Cortex of kidney (tissue), 1 donor: ENCODE results near the gene PDE6A.
"Not testable (repeated sequence)": the region's sequence is repeated elsewhere in the genome, so short reads cannot be mapped to it uniquely, and the experiment has no call there.

Experiments used
- DNase-seq: peaks from one replicate; lab custom pipeline; 2025; lab: John Stamatoyannopoulos, UW

PDE6A gene

GRCh38 chr5:149951138-149951749, 6.7 kb upstream of the PDE6A start:
- no peak for DNase-seq

GRCh38 chr5:149948993-149949392, 4.4 kb upstream of the PDE6A start:
- no peak for DNase-seq

- no peak for DNase-seq
Observed at GRCh38 chr5:149946118-149946517, 1.5 kb upstream of the PDE6A start.

- DNase-seq: not testable (repeated sequence)
Observed at GRCh38 chr5:149943177-149943949, 1.2 kb downstream of the PDE6A start.

GRCh38 chr5:149942741-149943169, 1.8 kb downstream of the PDE6A start:
- not testable (repeated sequence) for DNase-seq

- DNase-seq: no peak
Observed at GRCh38 chr5:149942199-149942598, 2.4 kb downstream of the PDE6A start.

GRCh38 chr5:149941795-149942194, 2.8 kb downstream of the PDE6A start:
- DNase-seq: no peak

GRCh38 chr5:149940941-149941644, 3.5 kb downstream of the PDE6A start:
- no peak for DNase-seq

- no peak for DNase-seq
Observed at GRCh38 chr5:149940077-149940574, 4.5 kb downstream of the PDE6A start.

GRCh38 chr5:149939546-149939945, 5.0 kb downstream of the PDE6A start:
- no peak for DNase-seq

GRCh38 chr5:149938791-149939358, 5.7 kb downstream of the PDE6A start:
- DNase-seq: no peak

- no peak for DNase-seq
Observed at GRCh38 chr5:149938279-149938678, 6.3 kb downstream of the PDE6A start.

- DNase-seq: no peak
Observed at GRCh38 chr5:149937610-149938009, 7.0 kb downstream of the PDE6A start.

- DNase-seq: no peak
Observed at GRCh38 chr5:149936700-149937091, 7.9 kb downstream of the PDE6A start.

GRCh38 chr5:149936044-149936699, 8.4 kb downstream of the PDE6A start:
- DNase-seq: no peak

- no peak for DNase-seq
Observed at GRCh38 chr5:149935431-149935901, 9.1 kb downstream of the PDE6A start.

GRCh38 chr5:149932445-149933350, 11.9 kb downstream of the PDE6A start:
- DNase-seq: no peak

GRCh38 chr5:149931992-149932436, 12.6 kb downstream of the PDE6A start:
- DNase-seq: no peak

GRCh38 chr5:149930749-149931574, 13.6 kb downstream of the PDE6A start:
- no peak for DNase-seq
